ENCODE results near the gene STMN3.

Gene STMN3

GRCh38 chr20:63692436-63693082 is 39.3 kb upstream of the STMN3 start:
- ChIA-PET POLR2A (no interaction called here), CTCF (interaction anchor here (0.9 to 1.1 kb wide), 2 partner anchors 16 to 119 kb away, joined by 3 to 4 read pairs; partner anchors contain the start of genes ARFRP1, HELZ2 and ZGPAT)
- no peak for DNase-seq (ENCODE audit: extremely low spot score)

GRCh38 chr20:63691711-63692435 is 38.6 kb upstream of the STMN3 start:
- CTCF ChIA-PET = interaction anchor here (0.9 to 1.1 kb wide), 2 partner anchors 16 to 118 kb away, joined by 3 to 4 read pairs; partner anchors contain the start of genes ARFRP1, HELZ2 and ZGPAT
- DNase-seq (ENCODE audit: extremely low spot score) = no peak
- TF ChIP-seq CTCF (IDR thresholded peaks at IDR 0.05; ENCODE audit: control extremely low read depth, extremely low read depth, low read depth, missing control alignments) = no peak
- POLR2A ChIA-PET = no interaction called here

More at GRCh38 chr20:63692436-63693082, 39.3 kb upstream of the STMN3 start:
- no peak for TF ChIP-seq CTCF (IDR thresholded peaks at IDR 0.05; ENCODE audit: control extremely low read depth, extremely low read depth, low read depth, missing control alignments)

- POLR2A ChIA-PET = no interaction called here
- DNase-seq (ENCODE audit: extremely low spot score) = no peak
- CTCF ChIA-PET = interaction anchor here (1.1 kb wide), 1 partner anchor 117 kb away, joined by 3 read pairs; the partner anchor contains the start of gene HELZ2
- no peak for TF ChIP-seq CTCF (IDR thresholded peaks at IDR 0.05; ENCODE audit: control extremely low read depth, extremely low read depth, low read depth, missing control alignments)
Observed at GRCh38 chr20:63690898-63691710, 37.9 kb upstream of the STMN3 start.

- TF ChIP-seq CTCF (IDR thresholded peaks at IDR 0.05; ENCODE audit: control extremely low read depth, extremely low read depth, low read depth, missing control alignments) = no peak
- POLR2A ChIA-PET = no interaction called here
- no peak for DNase-seq (ENCODE audit: extremely low spot score)
- CTCF ChIA-PET = no interaction called here
Observed at GRCh38 chr20:63690003-63690897, 37.0 kb upstream of the STMN3 start.

GRCh38 chr20:63689046-63690002 is 36.1 kb upstream of the STMN3 start:
- POLR2A ChIA-PET = no interaction called here
- TF ChIP-seq CTCF (IDR thresholded peaks at IDR 0.05; ENCODE audit: control extremely low read depth, extremely low read depth, low read depth, missing control alignments) = no peak
- CTCF ChIA-PET = no interaction called here
- no peak for DNase-seq (ENCODE audit: extremely low spot score)

All from GM10248 (cell line).